Adrenal gland (tissue), 12 donors: ENCODE measurements around the gene SELPLG. TPM values are rescaled to one million over a fixed set of nuclear protein-coding genes. Genes with fewer than 3 reads are reported as not detected.
A peak's percentile ranks its signal among the peaks of the same experiment; 100 is the strongest.

Experiments used
- DNase-seq, 7 donors: peaks; one replicate each; pipeline ENCODE4 v3.0.0-alpha.2; 2019 to 2020
- H3K27ac ChIP-seq, 5 donors: fragments of 200-600 bp; sonication (generic) in 4 of 5; 1 replicate in 3 of 5; 2 replicates in 2 of 5; pipeline versions ENCODE4 v1.5.1 to v1.8.0; 2016 to 2020; ENCODE audit warnings: mild to moderate bottlenecking in 1 of 5
- H3K27me3 ChIP-seq: fragments of 200-600 bp; 2 replicates; pipeline ENCODE4 v1.8.0; 2021
- H3K36me3 ChIP-seq, 2 donors: fragments of 200-600 bp; replicated peaks in 1 of 2; 1 replicate in 1 of 2; 2 replicates in 1 of 2; pipeline versions ENCODE4 v1.5.1 to v1.8.0; 2018 to 2022
- H3K4me1 ChIP-seq, 2 donors: fragments of 200-600 bp; replicated peaks in 1 of 2; 1 replicate in 1 of 2; 2 replicates in 1 of 2; pipeline versions ENCODE4 v1.5.1 to v1.8.0; 2018 to 2021
- H3K4me3 ChIP-seq, 4 donors: fragments of 200-600 bp; sonication (generic) in 3 of 4; one replicate each; pipeline ENCODE4 v1.5.1; 2016 to 2018
- H3K9me3 ChIP-seq, 3 donors: fragments of 200-600 bp; sonication (generic) in 1 of 3; replicated peaks in 1 of 3; 1 replicate in 2 of 3; 2 replicates in 1 of 3; pipeline versions ENCODE4 v1.5.1 to v1.8.0; 2016 to 2021
- POLR2A ChIP-seq, 2 donors: fragments of 450-650 bp; IDR thresholded peaks; one replicate each; pipeline ENCODE4 v1.6.1; 2017; ENCODE audit warnings: antibody characterized with exemption in 2 of 2, mild to moderate bottlenecking in 2 of 2, moderate library complexity in 1 of 2
- WGBS, 4 donors: extraction: QIAGEN DNeasy Blood & Tissue Kit in 2 of 4; methylation state at CpG; one replicate each; pipeline versions ENCODE4 v1.1.5 to v1.1.7; 2013 to 2017; 5-methylcytosine and 5-hydroxymethylcytosine counted together
- intact Hi-C, 2 donors: fragments of 100-400 bp; cut with DNase I; formaldehyde crosslinking; loops; one replicate each; pipeline versions ENCODE4 v1.14.1 to v1.15.0; 2022 to 2023
- polyA plus RNA-seq, 3 donors: library from polyadenylated mRNA; stranded (reverse); fragments of 200-250 nt in 2 of 3; fragments of 350-450 nt in 1 of 3; fragmentation: Illumina TruSeq in 1 of 3; extraction: RNeasy Lipid Tissue Mini Kit (QIAGEN cat#74804) in 1 of 3; gene quantifications; one replicate each; pipeline ENCODE4 v1.2.3, GENCODE V29; 2013 to 2014
- total RNA-seq, 9 donors: library from RNA; depleted of rRNA in 4 of 9; stranded (reverse); fragments of >200 nt in 4 of 9; fragments of 120-200 nt in 1 of 9; fragmentation: NEBNext Ultra II Directional in 1 of 9; extraction: Animal tissue kit (Norgen Biotek cat#: 25700) in 1 of 9; gene quantifications; one replicate each; pipeline versions ENCODE4 v1.1.0 to v1.2.4, GENCODE V29; 2013 to 2023
- TF ChIP-seq, protein P1 (sequence below), 6 experiments: fragments of 450-650 bp in 4 of 6; fragments of 200-600 bp in 2 of 6; sonication (generic) in 1 of 6; IDR thresholded peaks; 1 replicate in 5 of 6; 2 replicates in 1 of 6; pipeline versions ENCODE4 v1.5.1 to v1.8.0; 2016 to 2021; ENCODE audit warnings: antibody characterized with exemption in 6 of 6, mild to moderate bottlenecking in 2 of 6, moderate library complexity in 1 of 6
- donor health status: healthy with polysubstance abuse.
- donor health status: Bipolar disorder and iron deficiency.
- donor health status: DM: yes; HTN: yes; CAD: no.
- donor health status: DM: no; HTN: no; CAD: no.
- donor health status: DM: no; HTN: no; CAD: no.
- donor health status: DM: yes; HTN: yes; CAD: no.

Gene SELPLG
- total and polyA plus RNA-seq, 12 donors = 1.5 to 46.1 (median 14.3) TPM

- peaks cover 0 to 6% of the 10 kb centered on the region in 2 donors for H3K4me1 ChIP-seq
- 66 to 80% (median 67%) methylated on average over 3 of the region's 3 CpGs for WGBS, 4 donors
These were observed 28.5 kb downstream of the SELPLG start for GRCh38 chr12:108605000-108605689.

DNA sequence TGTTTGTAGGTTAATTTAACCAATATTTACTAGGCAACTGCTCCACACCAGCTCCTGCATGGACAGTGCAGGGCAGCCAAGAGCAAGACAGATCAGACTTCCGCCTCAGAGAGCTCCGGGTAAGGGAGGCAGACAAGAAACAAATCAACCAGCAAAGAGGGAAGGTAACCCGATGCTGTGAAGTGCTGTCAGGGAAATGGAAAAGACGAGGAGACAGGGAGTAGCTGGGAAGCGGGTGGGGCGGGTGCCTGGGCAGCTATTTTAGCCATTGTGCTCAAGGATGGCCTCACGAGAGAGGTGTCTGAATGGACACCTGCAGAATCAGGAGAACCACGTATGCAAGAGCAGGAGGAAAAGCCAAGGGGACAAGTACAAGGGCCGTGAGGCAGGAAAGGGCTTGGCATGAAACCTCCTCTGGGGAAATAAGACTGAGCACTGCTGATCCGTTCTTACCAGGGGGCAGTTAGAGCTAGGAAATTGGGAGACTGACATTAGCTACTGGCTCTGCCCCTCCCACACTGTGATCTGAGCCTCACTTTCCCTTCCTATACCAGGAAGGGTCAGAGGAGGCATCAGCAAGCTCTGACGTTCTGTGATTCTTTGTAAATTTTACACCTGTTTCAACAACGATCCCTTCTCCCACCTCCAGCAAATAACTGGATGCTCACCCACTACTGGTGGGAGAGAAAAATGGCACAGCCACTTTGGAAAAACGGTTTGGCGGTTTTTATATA, 29.3 kb downstream of the SELPLG start:
- intact Hi-C loops = no loop called here
- Histone ChIP-seq H3K4me3 (no peak overlapping the region), H3K27ac (no peak overlapping the region), H3K4me1 (peaks cover 0 to 6% of the 10 kb centered on the region in 2 donors), H3K9me3 (no peaks in the 10 kb centered on the region), H3K27me3 (no peaks in the 10 kb centered on the region), H3K36me3 (no peaks in the 10 kb centered on the region)
- DNase-seq = no peak
- TF ChIP-seq, protein P1, sequence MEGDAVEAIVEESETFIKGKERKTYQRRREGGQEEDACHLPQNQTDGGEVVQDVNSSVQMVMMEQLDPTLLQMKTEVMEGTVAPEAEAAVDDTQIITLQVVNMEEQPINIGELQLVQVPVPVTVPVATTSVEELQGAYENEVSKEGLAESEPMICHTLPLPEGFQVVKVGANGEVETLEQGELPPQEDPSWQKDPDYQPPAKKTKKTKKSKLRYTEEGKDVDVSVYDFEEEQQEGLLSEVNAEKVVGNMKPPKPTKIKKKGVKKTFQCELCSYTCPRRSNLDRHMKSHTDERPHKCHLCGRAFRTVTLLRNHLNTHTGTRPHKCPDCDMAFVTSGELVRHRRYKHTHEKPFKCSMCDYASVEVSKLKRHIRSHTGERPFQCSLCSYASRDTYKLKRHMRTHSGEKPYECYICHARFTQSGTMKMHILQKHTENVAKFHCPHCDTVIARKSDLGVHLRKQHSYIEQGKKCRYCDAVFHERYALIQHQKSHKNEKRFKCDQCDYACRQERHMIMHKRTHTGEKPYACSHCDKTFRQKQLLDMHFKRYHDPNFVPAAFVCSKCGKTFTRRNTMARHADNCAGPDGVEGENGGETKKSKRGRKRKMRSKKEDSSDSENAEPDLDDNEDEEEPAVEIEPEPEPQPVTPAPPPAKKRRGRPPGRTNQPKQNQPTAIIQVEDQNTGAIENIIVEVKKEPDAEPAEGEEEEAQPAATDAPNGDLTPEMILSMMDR (IDR thresholded peaks at IDR 0.05) = no peak
- no peak for TF ChIP-seq POLR2A (IDR thresholded peaks at IDR 0.05)
- 64 to 72% (median 68%) methylated on average over 14 of the region's 14 CpGs for WGBS, 4 donors

More at GRCh38 chr12:108605000-108605689, 28.5 kb downstream of the SELPLG start:
- Histone ChIP-seq H3K9me3 (no peaks in the 10 kb centered on the region), H3K36me3 (no peaks in the 10 kb centered on the region), H3K27me3 (no peaks in the 10 kb centered on the region), H3K4me3 (no peak overlapping the region), H3K27ac (peak overlapping the region in 1 of 5 donors; percentile 77)
- TF ChIP-seq, protein P1 (IDR thresholded peaks at IDR 0.05) = no peak
- no peak for TF ChIP-seq POLR2A (IDR thresholded peaks at IDR 0.05)
- DNase-seq = peak in 5 of 7 donors; percentile 40 to 66 (median 56)
- intact Hi-C loops = no loop called here

GRCh38 chr12:108603743-108604142, 30.0 kb downstream of the SELPLG start:
- no peaks in the 10 kb centered on the region for H3K9me3 ChIP-seq
- WGBS, 4 donors = 75 to 89% (median 86%) methylated on average over 4 of the region's 4 CpGs
- DNase-seq = no peak
- H3K4me3 ChIP-seq = no peak overlapping the region
- H3K27me3 ChIP-seq = no peaks in the 10 kb centered on the region
- intact Hi-C loops = no loop called here
- H3K27ac ChIP-seq = no peak overlapping the region
- peaks cover 0 to 6% of the 10 kb centered on the region in 2 donors for H3K4me1 ChIP-seq
- TF ChIP-seq POLR2A (IDR thresholded peaks at IDR 0.05) = no peak
- TF ChIP-seq, protein P1 (IDR thresholded peaks at IDR 0.05) = no peak
- H3K36me3 ChIP-seq = no peaks in the 10 kb centered on the region

- Histone ChIP-seq H3K36me3 (no peaks in the 10 kb centered on the region), H3K9me3 (no peaks in the 10 kb centered on the region), H3K4me3 (no peak overlapping the region), H3K4me1 (peaks cover 0 to 6% of the 10 kb centered on the region in 2 donors), H3K27ac (no peak overlapping the region), H3K27me3 (no peaks in the 10 kb centered on the region)
- no peak for DNase-seq
- no peak for TF ChIP-seq POLR2A (IDR thresholded peaks at IDR 0.05)
- TF ChIP-seq, protein P1 (IDR thresholded peaks at IDR 0.05) = no peak
- WGBS, 4 donors = 73 to 88% (median 87%) methylated on average over 6 to 15 of the region's 15 CpGs
- intact Hi-C loops = no loop called here
These were observed 30.6 kb downstream of the SELPLG start for GRCh38 chr12:108602976-108603704.
